A549 (cell line): ENCODE measurements around the gene IGLON5.

Experiments
- CEBPB ChIP-seq, 2 experiments: fragments of >200 bp in 1 of 2; sonication (Bioruptor Twin) in 1 of 2; formaldehyde crosslinking in 1 of 2; IDR thresholded peaks; 2 replicates each; pipeline ENCODE4 v1.6.1; 2012 to 2016
- CHD4 ChIP-seq: fragments of 200-600 bp; sonication (generic); IDR thresholded peaks from 2 replicates; pipeline ENCODE4 v1.6.1; 2016; ENCODE audit warnings: antibody characterized with exemption, mild to moderate bottlenecking, borderline replicate concordance
- EP300 ChIP-seq, 2 experiments: fragments of >200 bp; sonication (Bioruptor Twin); formaldehyde crosslinking; IDR thresholded peaks; 2 replicates in 1 of 2; 3 replicates in 1 of 2; pipeline ENCODE4 v1.6.1; 2016 to 2017
- ESRRA ChIP-seq: fragments of 150-350 bp; IDR thresholded peaks from 2 replicates; pipeline ENCODE4 v1.6.1; 2014; ENCODE audit warnings: mild to moderate bottlenecking, low read length, borderline replicate concordance
- MAFK ChIP-seq: fragments of 450-650 bp; IDR thresholded peaks from 2 replicates; pipeline ENCODE4 v1.6.1; 2014; ENCODE audit not compliant: partially characterized antibody
- MAZ ChIP-seq: fragments of 150-350 bp; IDR thresholded peaks from 2 replicates; pipeline ENCODE4 v1.6.1; 2014; ENCODE audit warnings: antibody characterized with exemption, low read depth, low read length, borderline replicate concordance
- POLR2A ChIP-seq: IDR thresholded peaks from 2 replicates; pipeline ENCODE4 v1.6.1; 2012; ENCODE audit warnings: mild to moderate bottlenecking, low read length
- RAD21 ChIP-seq, 2 experiments: fragments of >200 bp in 1 of 2; sonication (Bioruptor Twin) in 1 of 2; formaldehyde crosslinking in 1 of 2; IDR thresholded peaks in 1 of 2; conservative IDR thresholded peaks in 1 of 2; 2 replicates in 1 of 2; 3 replicates in 1 of 2; pipeline ENCODE4 v1.6.1; 2012 to 2018; ENCODE audit warnings: inconsistent platforms in 1 of 2
- TF ChIP-seq, protein P1 (sequence below): IDR thresholded peaks from 2 replicates; pipeline ENCODE4 v1.6.1; 2012
- TF ChIP-seq, protein P2 (sequence below): fragments of 450-650 bp; IDR thresholded peaks from 2 replicates; pipeline ENCODE4 v1.6.1; 2014; ENCODE audit warnings: antibody characterized with exemption
- TF ChIP-seq, protein P3 (sequence below): fragments of >200 bp; sonication (Bioruptor Twin); formaldehyde crosslinking; IDR thresholded peaks from 3 replicates; pipeline ENCODE4 v1.5.1; 2016
- TF ChIP-seq, protein P4 (sequence below): IDR thresholded peaks from 2 replicates; pipeline ENCODE4 v1.6.1; 2012
- TF ChIP-seq, protein P5 (sequence below): fragments of 200-600 bp; sonication (generic); IDR thresholded peaks from 2 replicates; pipeline ENCODE4 v1.6.1; 2016; ENCODE audit warnings: antibody characterized with exemption, mild to moderate bottlenecking, moderate library complexity

DNA sequence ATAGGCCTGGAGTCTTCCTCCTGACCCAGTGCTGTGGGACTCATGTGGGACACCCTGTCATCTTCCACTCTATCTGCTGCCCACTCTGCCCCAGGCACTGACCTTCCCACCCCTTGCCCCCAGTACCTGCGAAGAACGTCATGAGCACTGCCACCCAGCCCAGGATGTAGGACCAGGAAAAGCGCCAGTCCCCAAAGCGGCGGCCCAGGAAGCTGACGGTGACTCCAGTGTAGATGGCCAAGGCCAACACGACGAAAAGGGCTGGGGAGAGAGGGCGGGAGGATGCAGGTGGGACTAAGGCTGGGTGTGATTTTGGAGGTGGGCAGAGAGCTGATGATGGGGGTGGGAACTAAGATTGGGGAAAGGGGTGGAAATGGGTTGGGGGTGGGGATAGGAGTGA is 68.9 kb downstream of the IGLON5 start:
- TF ChIP-seq, protein P1, sequence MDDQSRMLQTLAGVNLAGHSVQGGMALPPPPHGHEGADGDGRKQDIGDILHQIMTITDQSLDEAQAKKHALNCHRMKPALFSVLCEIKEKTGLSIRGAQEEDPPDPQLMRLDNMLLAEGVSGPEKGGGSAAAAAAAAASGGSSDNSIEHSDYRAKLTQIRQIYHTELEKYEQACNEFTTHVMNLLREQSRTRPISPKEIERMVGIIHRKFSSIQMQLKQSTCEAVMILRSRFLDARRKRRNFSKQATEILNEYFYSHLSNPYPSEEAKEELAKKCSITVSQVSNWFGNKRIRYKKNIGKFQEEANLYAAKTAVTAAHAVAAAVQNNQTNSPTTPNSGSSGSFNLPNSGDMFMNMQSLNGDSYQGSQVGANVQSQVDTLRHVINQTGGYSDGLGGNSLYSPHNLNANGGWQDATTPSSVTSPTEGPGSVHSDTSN, result no peak
- TF ChIP-seq, protein P2, sequence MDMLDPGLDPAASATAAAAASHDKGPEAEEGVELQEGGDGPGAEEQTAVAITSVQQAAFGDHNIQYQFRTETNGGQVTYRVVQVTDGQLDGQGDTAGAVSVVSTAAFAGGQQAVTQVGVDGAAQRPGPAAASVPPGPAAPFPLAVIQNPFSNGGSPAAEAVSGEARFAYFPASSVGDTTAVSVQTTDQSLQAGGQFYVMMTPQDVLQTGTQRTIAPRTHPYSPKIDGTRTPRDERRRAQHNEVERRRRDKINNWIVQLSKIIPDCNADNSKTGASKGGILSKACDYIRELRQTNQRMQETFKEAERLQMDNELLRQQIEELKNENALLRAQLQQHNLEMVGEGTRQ, result no peak
- TF ChIP-seq, protein P3, sequence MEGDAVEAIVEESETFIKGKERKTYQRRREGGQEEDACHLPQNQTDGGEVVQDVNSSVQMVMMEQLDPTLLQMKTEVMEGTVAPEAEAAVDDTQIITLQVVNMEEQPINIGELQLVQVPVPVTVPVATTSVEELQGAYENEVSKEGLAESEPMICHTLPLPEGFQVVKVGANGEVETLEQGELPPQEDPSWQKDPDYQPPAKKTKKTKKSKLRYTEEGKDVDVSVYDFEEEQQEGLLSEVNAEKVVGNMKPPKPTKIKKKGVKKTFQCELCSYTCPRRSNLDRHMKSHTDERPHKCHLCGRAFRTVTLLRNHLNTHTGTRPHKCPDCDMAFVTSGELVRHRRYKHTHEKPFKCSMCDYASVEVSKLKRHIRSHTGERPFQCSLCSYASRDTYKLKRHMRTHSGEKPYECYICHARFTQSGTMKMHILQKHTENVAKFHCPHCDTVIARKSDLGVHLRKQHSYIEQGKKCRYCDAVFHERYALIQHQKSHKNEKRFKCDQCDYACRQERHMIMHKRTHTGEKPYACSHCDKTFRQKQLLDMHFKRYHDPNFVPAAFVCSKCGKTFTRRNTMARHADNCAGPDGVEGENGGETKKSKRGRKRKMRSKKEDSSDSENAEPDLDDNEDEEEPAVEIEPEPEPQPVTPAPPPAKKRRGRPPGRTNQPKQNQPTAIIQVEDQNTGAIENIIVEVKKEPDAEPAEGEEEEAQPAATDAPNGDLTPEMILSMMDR, result no peak
- TF ChIP-seq, protein P4, sequence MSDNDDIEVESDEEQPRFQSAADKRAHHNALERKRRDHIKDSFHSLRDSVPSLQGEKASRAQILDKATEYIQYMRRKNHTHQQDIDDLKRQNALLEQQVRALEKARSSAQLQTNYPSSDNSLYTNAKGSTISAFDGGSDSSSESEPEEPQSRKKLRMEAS, result no peak
- TF ChIP-seq EP300 (IDR thresholded peaks at IDR 0.05) (no peak), MAZ (no peak), ESRRA (no peak), CEBPB (IDR thresholded peaks at IDR 0.05) (no peak), POLR2A (no peak), CHD4 (no peak), MAFK (no peak), RAD21 (conservative IDR thresholded peaks at IDR 0.05 in 1 of 2, IDR thresholded peaks at IDR 0.05 in 1 of 2) (no peak)
- TF ChIP-seq, protein P5, sequence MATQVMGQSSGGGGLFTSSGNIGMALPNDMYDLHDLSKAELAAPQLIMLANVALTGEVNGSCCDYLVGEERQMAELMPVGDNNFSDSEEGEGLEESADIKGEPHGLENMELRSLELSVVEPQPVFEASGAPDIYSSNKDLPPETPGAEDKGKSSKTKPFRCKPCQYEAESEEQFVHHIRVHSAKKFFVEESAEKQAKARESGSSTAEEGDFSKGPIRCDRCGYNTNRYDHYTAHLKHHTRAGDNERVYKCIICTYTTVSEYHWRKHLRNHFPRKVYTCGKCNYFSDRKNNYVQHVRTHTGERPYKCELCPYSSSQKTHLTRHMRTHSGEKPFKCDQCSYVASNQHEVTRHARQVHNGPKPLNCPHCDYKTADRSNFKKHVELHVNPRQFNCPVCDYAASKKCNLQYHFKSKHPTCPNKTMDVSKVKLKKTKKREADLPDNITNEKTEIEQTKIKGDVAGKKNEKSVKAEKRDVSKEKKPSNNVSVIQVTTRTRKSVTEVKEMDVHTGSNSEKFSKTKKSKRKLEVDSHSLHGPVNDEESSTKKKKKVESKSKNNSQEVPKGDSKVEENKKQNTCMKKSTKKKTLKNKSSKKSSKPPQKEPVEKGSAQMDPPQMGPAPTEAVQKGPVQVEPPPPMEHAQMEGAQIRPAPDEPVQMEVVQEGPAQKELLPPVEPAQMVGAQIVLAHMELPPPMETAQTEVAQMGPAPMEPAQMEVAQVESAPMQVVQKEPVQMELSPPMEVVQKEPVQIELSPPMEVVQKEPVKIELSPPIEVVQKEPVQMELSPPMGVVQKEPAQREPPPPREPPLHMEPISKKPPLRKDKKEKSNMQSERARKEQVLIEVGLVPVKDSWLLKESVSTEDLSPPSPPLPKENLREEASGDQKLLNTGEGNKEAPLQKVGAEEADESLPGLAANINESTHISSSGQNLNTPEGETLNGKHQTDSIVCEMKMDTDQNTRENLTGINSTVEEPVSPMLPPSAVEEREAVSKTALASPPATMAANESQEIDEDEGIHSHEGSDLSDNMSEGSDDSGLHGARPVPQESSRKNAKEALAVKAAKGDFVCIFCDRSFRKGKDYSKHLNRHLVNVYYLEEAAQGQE, result no peak
